Activated T-helper 17 cell treated with anti-CD3 and anti-CD28 coated beads, Interleukin-2, amount 50 U/mL, for 72 hours (primary cell): ENCODE measurements around the gene ROR2. TPM values are rescaled to one million over a fixed set of nuclear protein-coding genes. Genes with fewer than 3 reads are reported as not detected.
"Not testable (repeated sequence)": the region's sequence is repeated elsewhere in the genome, so short reads cannot be mapped to it uniquely, and the experiment has no call there.

ENCODE experiments used
- ATAC-seq: fragments of 150-1000 bp; cut with Tn5 transposase; replicated peaks from 2 replicates; pipeline ENCODE4 v1.10.0; 2021; ENCODE audit warnings: mild to moderate bottlenecking, moderate library complexity
- H3K27ac Mint-ChIP-seq: one replicate; pipeline ENCODE4 v1.8.0; 2022; ENCODE audit warnings: mixed read lengths
- H3K27me3 Mint-ChIP-seq: one replicate; pipeline ENCODE4 v1.8.0; 2022; ENCODE audit warnings: mixed read lengths
- H3K36me3 Mint-ChIP-seq: one replicate; pipeline ENCODE4 v1.8.0; 2022; ENCODE audit warnings: low read depth, mild to moderate bottlenecking, mixed read lengths
- H3K4me1 Mint-ChIP-seq: one replicate; pipeline ENCODE4 v1.8.0; 2022; ENCODE audit warnings: mixed read lengths
- H3K4me3 Mint-ChIP-seq: one replicate; pipeline ENCODE4 v1.8.0; 2022; ENCODE audit warnings: mild to moderate bottlenecking, mixed read lengths
- H3K9me3 Mint-ChIP-seq: one replicate; pipeline ENCODE4 v1.8.0; 2022; ENCODE audit warnings: mixed read lengths
- total RNA-seq, 2 donors: library from RNA; stranded (reverse); gene quantifications; one replicate each; pipeline ENCODE4 v1.2.3, GENCODE V29; 2022

The ROR2 gene
- total RNA-seq = under 1 TPM in 1 of 2 donors, not detected in 1; 0.08 TPM

- Mint-ChIP-seq H3K36me3 (no peaks in the 10 kb centered on the region), H3K4me1 (no peaks in the 10 kb centered on the region), H3K4me3 (peak within 1 kb of the TSS; percentile 56), H3K27me3 (peaks cover 59% of the 10 kb centered on the region), H3K9me3 (no peaks in the 10 kb centered on the region), H3K27ac (no peak within 1 kb of the TSS)
- ATAC-seq = peak; percentile 79
Observed at GRCh38 chr9:91949946-91950664, at the start of gene ROR2. TSS of gene ROR2 (minus strand) at chr9:91950228.

- Mint-ChIP-seq H3K4me1 (no peaks in the 10 kb centered on the region), H3K27ac (no peak overlapping the region), H3K36me3 (no peaks in the 10 kb centered on the region), H3K9me3 (no peaks in the 10 kb centered on the region), H3K27me3 (peaks cover 19% of the 10 kb centered on the region), H3K4me3 (no peak overlapping the region)
- no peak for ATAC-seq
Observed at GRCh38 chr9:91995000-91995655, 45.1 kb upstream of the ROR2 start.

GRCh38 chr9:91994422-91994821, 44.4 kb upstream of the ROR2 start:
- Mint-ChIP-seq H3K27me3 (peaks cover 16% of the 10 kb centered on the region), H3K36me3 (no peaks in the 10 kb centered on the region), H3K4me3 (no peak overlapping the region), H3K9me3 (no peaks in the 10 kb centered on the region), H3K4me1 (no peaks in the 10 kb centered on the region), H3K27ac (no peak overlapping the region)
- ATAC-seq = no peak

GRCh38 chr9:91992461-91993041, 42.5 kb upstream of the ROR2 start:
- Mint-ChIP-seq H3K27me3 (peaks cover 20% of the 10 kb centered on the region), H3K36me3 (no peaks in the 10 kb centered on the region), H3K9me3 (no peaks in the 10 kb centered on the region), H3K27ac (no peak overlapping the region), H3K4me1 (no peaks in the 10 kb centered on the region), H3K4me3 (no peak overlapping the region)
- no peak for ATAC-seq

- Mint-ChIP-seq H3K27ac (no peak overlapping the region), H3K4me3 (no peak overlapping the region)
Observed at GRCh38 chr9:91991721-91992341, 41.8 kb upstream of the ROR2 start.

GRCh38 chr9:91986248-91986647, 36.2 kb upstream of the ROR2 start:
- Mint-ChIP-seq H3K4me1 (no peaks in the 10 kb centered on the region), H3K36me3 (no peaks in the 10 kb centered on the region), H3K27ac (no peak overlapping the region), H3K27me3 (peaks cover 13% of the 10 kb centered on the region), H3K4me3 (no peak overlapping the region), H3K9me3 (no peaks in the 10 kb centered on the region)
- no peak for ATAC-seq

More at GRCh38 chr9:91991721-91992341, 41.8 kb upstream of the ROR2 start:
- no peak for ATAC-seq
- H3K9me3 Mint-ChIP-seq = no peaks in the 10 kb centered on the region
- no peaks in the 10 kb centered on the region for H3K36me3 Mint-ChIP-seq
- no peaks in the 10 kb centered on the region for H3K4me1 Mint-ChIP-seq
- peaks cover 20% of the 10 kb centered on the region for H3K27me3 Mint-ChIP-seq

- ATAC-seq = no peak
- Mint-ChIP-seq H3K36me3 (no peaks in the 10 kb centered on the region), H3K9me3 (no peaks in the 10 kb centered on the region), H3K4me3 (no peak overlapping the region), H3K4me1 (no peaks in the 10 kb centered on the region), H3K27ac (no peak overlapping the region), H3K27me3 (peaks cover 16% of the 10 kb centered on the region)
Observed at GRCh38 chr9:91985692-91986091, 35.7 kb upstream of the ROR2 start.

- Mint-ChIP-seq H3K27me3 (peaks cover 10% of the 10 kb centered on the region), H3K4me3 (no peak overlapping the region), H3K9me3 (no peaks in the 10 kb centered on the region), H3K27ac (no peak overlapping the region), H3K36me3 (no peaks in the 10 kb centered on the region), H3K4me1 (no peaks in the 10 kb centered on the region)
- ATAC-seq = no peak
Observed at GRCh38 chr9:91978740-91979414, 28.8 kb upstream of the ROR2 start.

GRCh38 chr9:91975254-91975653, 25.2 kb upstream of the ROR2 start:
- H3K27ac Mint-ChIP-seq, H3K9me3 Mint-ChIP-seq, H3K4me3 Mint-ChIP-seq, H3K4me1 Mint-ChIP-seq, H3K36me3 Mint-ChIP-seq, ATAC-seq: not testable (repeated sequence)
- peaks cover 12% of the 10 kb centered on the region for H3K27me3 Mint-ChIP-seq

GRCh38 chr9:91972711-91973110, 22.7 kb upstream of the ROR2 start:
- Mint-ChIP-seq H3K27me3 (peaks cover 24% of the 10 kb centered on the region), H3K4me3 (no peak overlapping the region), H3K4me1 (no peaks in the 10 kb centered on the region), H3K9me3 (no peaks in the 10 kb centered on the region), H3K27ac (no peak overlapping the region), H3K36me3 (no peaks in the 10 kb centered on the region)
- ATAC-seq = no peak

- no peaks in the 10 kb centered on the region for H3K36me3 Mint-ChIP-seq
- peaks cover 24% of the 10 kb centered on the region for H3K27me3 Mint-ChIP-seq
- H3K27ac Mint-ChIP-seq = no peak overlapping the region
- H3K4me3 Mint-ChIP-seq = no peak overlapping the region
- no peaks in the 10 kb centered on the region for H3K9me3 Mint-ChIP-seq
- no peaks in the 10 kb centered on the region for H3K4me1 Mint-ChIP-seq
- ATAC-seq = no peak
Observed at GRCh38 chr9:91972076-91972626, 22.1 kb upstream of the ROR2 start.

- Mint-ChIP-seq H3K27me3 (peaks cover 39% of the 10 kb centered on the region), H3K4me3 (no peak overlapping the region), H3K4me1 (no peaks in the 10 kb centered on the region), H3K9me3 (no peaks in the 10 kb centered on the region), H3K36me3 (no peaks in the 10 kb centered on the region), H3K27ac (no peak overlapping the region)
- no peak for ATAC-seq
Observed at GRCh38 chr9:91967259-91967658, 17.2 kb upstream of the ROR2 start.

GRCh38 chr9:91966503-91966902, 16.5 kb upstream of the ROR2 start:
- Mint-ChIP-seq H3K4me3 (no peak overlapping the region), H3K27me3 (peaks cover 39% of the 10 kb centered on the region), H3K4me1 (no peaks in the 10 kb centered on the region), H3K36me3 (no peaks in the 10 kb centered on the region), H3K27ac (no peak overlapping the region), H3K9me3 (no peaks in the 10 kb centered on the region)
- ATAC-seq = no peak

- peaks cover 29% of the 10 kb centered on the region for H3K27me3 Mint-ChIP-seq
- H3K36me3 Mint-ChIP-seq = no peaks in the 10 kb centered on the region
- H3K9me3 Mint-ChIP-seq = peaks cover 4% of the 10 kb centered on the region
- no peak overlapping the region for H3K27ac Mint-ChIP-seq
- no peak overlapping the region for H3K4me3 Mint-ChIP-seq
- no peak for ATAC-seq
- no peaks in the 10 kb centered on the region for H3K4me1 Mint-ChIP-seq
Observed at GRCh38 chr9:91963711-91964240, 13.7 kb upstream of the ROR2 start.
